ENCODE measurements around the gene SEC61A1.

The SEC61A1 gene

GRCh38 chr3:128011140-128011539 lies 41.1 kb upstream of the SEC61A1 start:
- peak; percentile 55 for TF ChIP-seq CTCF (IDR thresholded peaks at IDR 0.05; ENCODE audit: low read depth, low read length, missing control alignments)
- H3K4me3 ChIP-seq (replicated peaks; ENCODE audit: low read depth, low read length) = no peak overlapping the region
- DNase-seq (ENCODE audit: extremely low read depth, low read depth) = no peak

- H3K4me3 ChIP-seq (replicated peaks; ENCODE audit: low read depth, low read length) = no peak overlapping the region
- no peak for TF ChIP-seq CTCF (IDR thresholded peaks at IDR 0.05; ENCODE audit: low read depth, low read length, missing control alignments)
- DNase-seq (ENCODE audit: extremely low read depth, low read depth) = no peak
Observed at GRCh38 chr3:128012050-128012449, 40.2 kb upstream of the SEC61A1 start.

- no peak for DNase-seq (ENCODE audit: extremely low read depth, low read depth)
- no peak for TF ChIP-seq CTCF (IDR thresholded peaks at IDR 0.05; ENCODE audit: low read depth, low read length, missing control alignments)
- H3K4me3 ChIP-seq (replicated peaks; ENCODE audit: low read depth, low read length) = no peak overlapping the region
Observed at GRCh38 chr3:128014548-128014947, 37.7 kb upstream of the SEC61A1 start.

GRCh38 chr3:128016502-128016901 lies 35.7 kb upstream of the SEC61A1 start:
- TF ChIP-seq CTCF (IDR thresholded peaks at IDR 0.05; ENCODE audit: low read depth, low read length, missing control alignments) = no peak
- H3K4me3 ChIP-seq (replicated peaks; ENCODE audit: low read depth, low read length) = no peak overlapping the region
- DNase-seq (ENCODE audit: extremely low read depth, low read depth) = no peak

GRCh38 chr3:128021768-128022372 lies 30.4 kb upstream of the SEC61A1 start:
- TF ChIP-seq CTCF (IDR thresholded peaks at IDR 0.05; ENCODE audit: low read depth, low read length, missing control alignments) = no peak
- no peak for DNase-seq (ENCODE audit: extremely low read depth, low read depth)
- H3K4me3 ChIP-seq (replicated peaks; ENCODE audit: low read depth, low read length) = no peak overlapping the region

GRCh38 chr3:128033102-128033501 lies 19.1 kb upstream of the SEC61A1 start:
- TF ChIP-seq CTCF (IDR thresholded peaks at IDR 0.05; ENCODE audit: low read depth, low read length, missing control alignments) = no peak
- no peak for DNase-seq (ENCODE audit: extremely low read depth, low read depth)
- H3K4me3 ChIP-seq (replicated peaks; ENCODE audit: low read depth, low read length) = no peak overlapping the region

- no peak for TF ChIP-seq CTCF (IDR thresholded peaks at IDR 0.05; ENCODE audit: low read depth, low read length, missing control alignments)
Observed at GRCh38 chr3:128036119-128036518, 16.1 kb upstream of the SEC61A1 start.

More at GRCh38 chr3:128036119-128036518, 16.1 kb upstream of the SEC61A1 start:
- no peak for DNase-seq (ENCODE audit: extremely low read depth, low read depth)
- H3K4me3 ChIP-seq (replicated peaks; ENCODE audit: low read depth, low read length) = no peak overlapping the region
